CD4-positive, alpha-beta T cell treated with Interleukin-17A for 4 hours (primary cell): ENCODE results near the gene NDST3.
"Not testable (repeated sequence)": the region's sequence is repeated elsewhere in the genome, so short reads cannot be mapped to it uniquely, and the experiment has no call there.

Source experiments
- DNase-seq: peaks from one replicate; pipeline ENCODE4 v3.0.0-alpha.2; 2020; ENCODE audit warnings: mixed read lengths

NDST3 gene

DNA sequence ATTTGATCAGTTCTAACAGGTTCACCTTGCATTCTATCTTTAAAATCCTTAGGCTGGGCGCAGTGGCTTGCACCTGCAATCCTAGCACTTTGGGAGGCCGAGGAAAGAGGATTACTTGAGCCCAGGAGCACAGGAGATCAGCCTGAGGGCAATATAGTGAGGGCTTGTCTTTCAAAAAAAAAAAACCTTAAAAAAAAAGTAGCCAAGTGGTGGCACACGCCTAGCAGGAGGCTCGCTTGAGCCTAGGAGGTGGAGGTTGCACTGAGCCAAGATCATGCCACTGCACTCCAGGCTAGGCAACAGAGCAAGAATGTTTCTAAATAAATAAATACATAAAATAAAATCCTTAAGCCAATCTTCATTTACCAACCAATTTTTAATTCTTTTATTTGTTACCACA is 243.0 kb downstream of the NDST3 start:
- DNase-seq: no peak

DNA sequence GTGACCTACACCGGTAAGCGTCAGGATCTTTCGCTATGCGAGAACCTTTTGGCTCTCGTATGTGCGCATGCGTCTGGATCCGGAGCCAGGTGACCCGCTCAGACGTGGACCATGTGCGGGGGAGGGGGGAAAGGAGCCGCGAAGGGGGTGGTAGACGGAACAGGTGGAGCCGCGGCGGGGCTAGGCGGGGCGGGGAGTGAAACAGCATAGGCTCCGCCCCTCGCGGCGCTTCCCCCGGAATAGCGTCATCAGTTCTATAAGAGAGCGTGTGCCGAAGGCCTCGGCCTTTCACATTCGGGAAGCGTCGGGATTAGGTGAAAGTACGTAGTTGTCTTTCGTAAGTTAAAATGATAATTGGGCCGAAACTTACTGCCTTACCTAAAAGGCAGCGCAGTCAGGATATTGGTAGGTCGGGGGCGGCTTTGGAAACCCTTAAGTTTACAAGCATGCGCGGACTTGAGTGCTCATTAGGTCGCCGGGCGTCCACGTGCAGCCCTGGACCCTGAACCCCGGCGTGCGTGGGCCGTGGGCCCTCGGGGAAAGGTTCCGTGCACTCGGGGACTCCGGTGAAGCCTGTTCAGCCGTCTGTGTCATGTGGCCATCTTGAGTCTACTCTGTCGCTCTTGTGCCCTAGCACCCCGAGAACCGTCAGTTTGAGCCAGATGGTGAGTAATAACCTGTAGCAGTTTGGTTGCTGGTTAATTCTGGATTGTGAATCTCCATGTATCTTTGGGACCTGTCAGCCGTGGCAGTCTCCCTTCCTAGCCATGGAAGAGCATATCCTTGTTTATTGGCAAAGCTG is 244.4 kb downstream of the NDST3 start:
- DNase-seq: peak; percentile 97

DNA sequence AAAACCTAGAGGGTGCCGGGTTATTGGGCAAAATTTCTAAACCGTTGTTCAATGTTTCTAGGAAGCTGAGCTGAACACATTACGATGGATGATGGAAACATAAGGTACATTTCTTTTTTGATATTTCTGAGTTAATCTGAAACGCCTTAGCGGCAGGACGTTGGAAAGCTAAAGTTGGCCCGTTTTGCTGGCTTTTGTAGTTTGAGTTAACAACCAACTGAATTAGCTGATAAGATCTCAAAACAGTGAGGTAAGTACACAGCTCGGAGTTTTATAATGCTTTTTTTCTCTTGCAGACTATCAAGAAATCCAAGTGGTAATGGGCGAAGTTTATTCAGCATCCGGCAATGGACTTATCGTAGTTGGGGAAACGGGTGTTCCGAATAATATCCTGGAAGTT is 245.0 kb downstream of the NDST3 start:
- DNase-seq: no peak

DNA sequence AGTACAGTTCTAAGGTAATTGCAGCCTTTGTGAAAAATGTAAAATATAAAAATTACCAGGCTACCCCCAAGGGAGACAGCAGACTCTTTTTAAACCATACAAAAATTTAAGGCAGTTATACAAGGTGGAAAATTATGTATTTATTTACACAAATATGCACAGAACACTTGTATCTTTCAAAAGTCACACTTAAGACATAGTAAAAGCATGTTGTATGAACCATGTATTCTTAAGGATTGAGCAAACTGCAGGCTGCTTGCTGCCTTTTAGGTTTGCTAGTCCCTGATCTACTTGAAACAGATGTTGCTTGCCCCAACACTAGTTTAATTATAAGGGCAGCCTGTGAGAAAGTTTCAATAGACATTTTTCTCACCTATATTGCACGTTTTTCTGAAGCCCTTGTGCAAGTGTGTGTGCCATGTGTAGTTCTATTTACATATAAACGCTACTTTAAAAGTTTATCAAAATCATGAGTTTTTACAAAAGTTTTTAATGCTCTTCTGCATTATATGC is 245.7 kb downstream of the NDST3 start:
- DNase-seq: no peak

DNA sequence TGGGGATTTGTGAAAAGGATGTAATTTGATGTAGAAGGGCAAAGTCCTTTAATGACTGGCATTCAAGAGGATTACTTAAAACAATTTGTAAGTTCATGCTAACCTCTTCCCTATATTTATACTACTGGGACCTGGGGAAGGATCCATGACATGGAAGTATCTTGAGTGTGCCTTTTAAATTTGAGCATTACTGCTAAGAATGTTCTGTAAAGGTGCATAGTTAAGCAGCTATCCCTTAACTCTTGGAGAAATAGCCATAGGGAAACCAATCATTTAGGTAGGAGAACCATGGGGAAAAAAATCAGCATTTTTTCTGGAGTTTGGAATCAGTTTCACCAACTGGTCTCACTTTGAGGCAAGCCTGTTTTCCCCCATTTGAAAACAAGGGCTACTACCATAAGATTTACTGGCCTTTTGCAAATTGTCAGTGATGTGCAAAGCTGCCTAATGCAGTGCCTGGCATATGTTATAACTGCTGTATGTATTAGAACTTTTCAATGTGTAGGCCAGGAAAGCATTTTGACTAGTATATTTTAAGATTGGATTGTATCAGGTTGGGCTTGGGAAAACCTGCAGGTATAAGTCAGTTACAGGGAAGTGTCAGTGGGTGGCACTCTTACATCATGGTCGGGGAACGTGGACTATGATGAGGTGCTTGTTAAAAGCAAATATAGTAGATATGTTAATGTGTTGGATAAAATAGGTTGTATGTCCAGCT is 246.4 kb downstream of the NDST3 start:
- DNase-seq: peak; percentile 56

DNA sequence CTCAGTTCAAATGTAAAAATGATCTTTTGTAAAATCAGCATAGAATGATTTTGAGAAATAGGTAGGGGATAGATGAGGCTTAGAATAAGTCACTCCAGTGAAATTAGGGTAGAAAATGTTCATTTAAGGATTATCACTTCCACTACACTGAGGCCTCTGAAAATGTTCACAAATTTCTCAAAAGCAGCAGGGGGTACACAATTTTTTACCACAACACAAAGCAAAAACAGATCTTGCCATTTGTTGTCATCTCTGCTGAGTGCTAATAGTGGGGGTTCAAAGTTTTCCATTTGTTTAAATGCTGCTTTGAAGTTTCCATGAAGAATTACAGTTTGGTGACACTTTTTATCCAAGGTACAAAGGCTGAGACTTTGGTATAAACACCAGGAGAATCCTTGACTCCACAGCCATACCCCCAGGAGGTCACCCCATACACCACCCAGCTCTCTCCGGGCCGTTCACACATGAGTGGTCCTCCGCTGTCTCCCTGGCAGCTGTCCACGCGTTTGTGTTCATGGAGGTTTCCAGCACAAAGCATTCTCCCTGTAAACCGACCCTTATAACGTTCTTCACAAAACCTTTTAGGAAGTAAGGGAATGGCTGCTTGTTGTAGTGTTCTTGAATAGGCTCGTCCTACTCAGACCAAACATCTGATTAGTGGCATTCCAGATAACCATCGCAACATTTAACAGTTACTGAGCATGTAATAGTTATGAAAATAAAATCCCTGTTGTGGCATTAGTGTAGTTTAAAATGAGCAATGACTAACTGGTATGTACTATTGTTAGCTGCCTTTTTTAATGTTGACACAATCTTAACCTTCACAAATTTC is 247.5 kb downstream of the NDST3 start:
- DNase-seq: no peak

DNA sequence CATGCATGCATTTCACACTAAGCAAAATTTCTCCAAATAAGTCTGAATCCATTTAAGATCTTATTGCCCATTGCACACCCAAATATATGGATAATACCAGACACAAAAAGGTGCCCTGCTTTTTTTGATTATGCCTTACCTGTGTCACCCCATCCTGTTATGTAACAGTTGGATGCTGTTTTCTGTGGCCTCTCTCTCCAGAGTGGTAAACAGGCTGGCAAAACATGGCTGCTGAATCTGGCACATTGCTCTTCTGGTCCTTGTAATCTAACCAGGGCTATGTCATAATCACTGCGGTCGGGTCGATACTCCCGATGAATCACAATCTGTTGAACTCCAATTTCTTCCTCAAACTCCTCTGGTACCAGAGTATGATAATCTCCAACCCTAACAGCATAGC is 248.4 kb downstream of the NDST3 start:
- no peak for DNase-seq

DNA sequence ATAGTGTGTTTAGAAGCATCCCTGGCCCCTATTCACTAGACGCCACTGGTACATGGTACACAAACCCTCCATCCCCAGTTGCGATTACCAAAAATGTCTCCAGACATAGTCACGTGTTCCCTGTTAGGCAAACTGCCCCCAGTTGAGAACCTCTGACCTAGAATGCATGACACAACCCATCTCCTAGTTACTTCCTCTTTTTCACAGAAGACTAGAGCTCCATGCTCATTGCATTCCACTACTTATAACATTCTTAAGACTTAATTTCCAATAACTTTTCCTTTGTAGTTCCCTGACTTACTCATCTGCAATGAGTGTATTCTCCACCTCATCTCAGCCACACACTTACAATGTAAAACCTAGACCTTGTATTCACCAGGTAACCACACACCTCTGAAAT is 249.9 kb downstream of the NDST3 start:
- DNase-seq: no peak

DNA sequence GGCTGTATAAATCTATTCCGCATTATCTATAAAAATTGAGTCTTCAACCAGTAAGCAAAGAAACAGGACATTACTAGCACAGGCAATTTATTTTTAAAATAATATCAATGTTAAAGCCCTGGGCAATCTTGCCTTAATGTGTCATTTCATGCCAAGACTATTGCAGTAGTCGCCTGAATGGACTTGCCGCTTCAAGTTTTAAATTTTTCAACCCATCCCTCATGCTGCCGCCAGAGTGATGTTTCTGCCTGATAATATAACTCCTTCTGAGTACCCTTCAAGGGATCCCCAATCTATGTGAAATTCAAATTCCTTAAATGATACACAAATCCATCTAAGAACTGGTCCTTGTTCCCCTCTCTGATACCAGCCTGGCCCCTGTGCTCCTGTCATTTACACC is 251.6 kb downstream of the NDST3 start:
- no peak for DNase-seq

DNA sequence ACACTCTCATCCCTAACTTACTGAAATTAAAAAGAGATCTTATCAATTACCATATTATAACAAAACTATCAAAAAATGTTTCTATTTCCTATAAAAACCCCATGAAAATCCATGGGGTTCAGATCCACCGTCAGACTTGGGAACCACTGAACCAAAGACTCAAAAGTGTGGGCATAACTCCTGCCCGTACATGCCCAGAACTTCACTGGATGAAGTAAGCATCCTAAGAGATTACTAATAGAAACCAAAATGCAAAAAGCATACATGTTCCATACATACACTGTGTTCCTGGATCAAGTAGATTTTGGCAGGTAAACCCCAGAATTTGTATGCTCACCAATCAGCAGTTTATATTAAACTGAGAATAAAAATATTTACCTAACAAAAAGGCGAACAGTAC is 252.4 kb downstream of the NDST3 start:
- DNase-seq: no peak

DNA sequence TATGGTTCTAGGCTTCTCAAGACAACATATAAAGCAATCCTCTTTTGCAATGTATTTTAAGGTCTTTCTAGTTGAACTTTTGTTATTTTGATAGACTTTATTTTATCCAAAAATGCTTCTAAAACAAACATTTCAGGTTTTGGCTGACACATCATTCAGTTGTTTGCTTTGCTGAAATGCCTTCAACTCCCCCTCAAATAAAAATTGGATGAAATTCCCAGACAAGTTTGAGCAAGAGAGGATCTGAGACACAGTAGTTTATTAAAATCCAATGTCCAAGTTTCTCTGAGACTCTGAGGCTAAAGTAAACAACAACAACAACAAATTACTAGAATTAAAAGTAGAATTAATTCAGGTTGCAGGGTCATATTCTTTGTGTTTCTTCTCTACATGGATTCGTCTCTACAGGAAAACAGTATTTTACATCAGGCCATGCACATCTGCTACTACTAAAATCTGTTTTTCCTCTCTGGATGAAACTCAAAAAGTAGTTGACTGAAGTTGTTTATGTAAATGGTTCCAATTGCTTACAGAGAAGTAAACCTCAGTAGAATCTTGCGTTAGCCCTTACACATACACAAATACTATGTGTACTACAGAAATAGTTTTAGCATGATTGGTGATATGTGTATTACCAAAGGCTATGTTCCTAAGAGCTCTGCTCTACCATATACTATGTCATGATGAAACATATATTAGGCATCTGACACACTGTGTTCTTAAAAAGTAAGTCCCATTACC is 253.6 kb downstream of the NDST3 start:
- DNase-seq: no peak

DNA sequence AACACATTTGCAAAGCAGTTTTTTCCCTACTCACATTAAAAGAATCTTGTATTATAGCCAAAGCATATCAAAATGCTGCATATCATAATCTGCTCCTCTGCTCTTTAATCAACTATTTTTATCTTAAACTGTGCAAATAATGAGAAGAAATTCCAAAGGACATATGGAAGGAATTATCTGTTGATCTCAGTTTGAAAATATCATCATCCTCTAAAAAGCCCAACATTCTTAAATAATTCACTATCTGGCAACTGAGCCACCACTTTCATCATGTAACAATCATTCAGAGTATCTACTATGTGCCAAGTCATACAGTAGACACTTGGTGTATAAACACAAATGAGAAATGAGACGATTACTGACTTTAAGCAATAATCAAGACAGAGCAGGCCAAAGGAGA is 255.5 kb downstream of the NDST3 start:
- no peak for DNase-seq

DNA sequence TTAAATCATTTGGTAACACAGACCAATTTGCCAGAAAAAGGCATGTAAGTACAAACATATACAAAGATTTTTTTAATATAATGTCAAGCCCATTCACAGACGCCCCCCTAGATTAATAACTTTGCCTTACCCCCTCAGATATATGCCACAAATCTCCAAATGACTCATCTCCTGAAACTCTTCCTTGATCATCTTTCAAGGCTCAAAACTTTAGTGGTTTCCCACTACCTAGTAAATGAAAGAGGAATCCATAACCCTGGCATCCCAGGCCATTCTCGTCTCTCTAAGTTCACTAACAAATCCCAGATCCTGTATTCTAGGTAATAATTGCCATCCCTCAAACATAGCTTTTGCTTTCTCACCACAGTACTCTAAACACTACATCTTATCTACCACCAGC is 256.7 kb downstream of the NDST3 start:
- no peak for DNase-seq

DNA sequence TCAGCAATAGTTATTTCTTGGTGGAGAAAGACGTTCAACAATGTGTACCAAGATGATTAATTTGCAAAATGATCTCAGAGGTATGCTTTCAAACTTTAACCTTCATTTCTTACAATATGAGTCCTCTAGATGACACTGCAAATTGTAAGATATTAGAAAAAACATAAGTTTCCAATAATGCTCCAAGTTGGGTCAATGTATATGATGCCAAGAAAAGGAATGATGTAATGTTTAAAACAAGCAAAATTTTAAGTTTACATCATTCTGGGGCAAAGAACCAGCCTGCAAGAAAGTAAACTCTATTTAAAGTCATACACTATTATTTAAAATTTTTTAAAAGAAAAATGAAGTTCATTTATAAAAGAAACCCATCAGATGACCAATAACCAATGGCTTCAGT is 262.4 kb downstream of the NDST3 start:
- no peak for DNase-seq

DNA sequence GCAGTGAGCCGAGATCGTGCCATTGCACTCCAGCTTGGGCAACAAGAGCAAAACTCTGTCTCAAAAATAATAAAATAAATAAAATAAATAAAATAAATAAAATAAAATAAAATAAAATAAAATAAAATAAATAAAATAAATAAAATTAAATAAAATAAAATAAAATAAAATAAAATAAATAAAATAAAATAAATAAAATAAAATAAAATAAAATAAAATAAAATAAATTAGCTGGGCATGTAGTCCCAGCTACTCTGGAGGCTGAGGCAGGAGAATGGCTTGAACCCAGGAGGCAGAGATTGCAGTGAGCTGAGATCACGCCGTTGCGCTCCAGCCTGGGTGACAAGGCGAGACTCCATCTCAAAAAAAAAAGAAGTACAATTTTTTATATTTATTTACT is 265.3 kb downstream of the NDST3 start:
- DNase-seq: not testable (repeated sequence)

DNA sequence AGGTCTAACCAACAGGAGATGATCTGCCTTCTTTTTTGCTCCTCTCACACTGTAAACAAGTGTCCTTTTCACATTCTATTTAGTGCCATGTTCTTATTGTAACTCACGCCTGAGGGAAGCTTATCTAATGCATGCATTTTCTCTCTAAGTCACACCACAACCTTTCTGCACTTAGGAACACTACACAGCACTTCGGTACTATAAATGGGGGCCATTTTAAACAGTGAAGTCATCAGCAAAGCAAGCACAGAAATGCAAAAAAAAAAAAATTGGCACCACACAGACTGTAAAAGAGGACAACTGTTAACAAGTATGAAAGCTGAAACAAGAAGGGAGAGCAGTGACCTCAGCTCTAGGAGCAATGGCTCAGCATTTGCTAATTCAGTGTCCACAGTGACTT is 273.4 kb downstream of the NDST3 start:
- DNase-seq: no peak
